ENCODE measurements around the gene MROH2A. TPM values are rescaled to one million over a fixed set of nuclear protein-coding genes. Genes with fewer than 3 reads are reported as not detected.

MROH2A gene
- total RNA-seq, 1 experiment from 2014 or later = not detected

DNA sequence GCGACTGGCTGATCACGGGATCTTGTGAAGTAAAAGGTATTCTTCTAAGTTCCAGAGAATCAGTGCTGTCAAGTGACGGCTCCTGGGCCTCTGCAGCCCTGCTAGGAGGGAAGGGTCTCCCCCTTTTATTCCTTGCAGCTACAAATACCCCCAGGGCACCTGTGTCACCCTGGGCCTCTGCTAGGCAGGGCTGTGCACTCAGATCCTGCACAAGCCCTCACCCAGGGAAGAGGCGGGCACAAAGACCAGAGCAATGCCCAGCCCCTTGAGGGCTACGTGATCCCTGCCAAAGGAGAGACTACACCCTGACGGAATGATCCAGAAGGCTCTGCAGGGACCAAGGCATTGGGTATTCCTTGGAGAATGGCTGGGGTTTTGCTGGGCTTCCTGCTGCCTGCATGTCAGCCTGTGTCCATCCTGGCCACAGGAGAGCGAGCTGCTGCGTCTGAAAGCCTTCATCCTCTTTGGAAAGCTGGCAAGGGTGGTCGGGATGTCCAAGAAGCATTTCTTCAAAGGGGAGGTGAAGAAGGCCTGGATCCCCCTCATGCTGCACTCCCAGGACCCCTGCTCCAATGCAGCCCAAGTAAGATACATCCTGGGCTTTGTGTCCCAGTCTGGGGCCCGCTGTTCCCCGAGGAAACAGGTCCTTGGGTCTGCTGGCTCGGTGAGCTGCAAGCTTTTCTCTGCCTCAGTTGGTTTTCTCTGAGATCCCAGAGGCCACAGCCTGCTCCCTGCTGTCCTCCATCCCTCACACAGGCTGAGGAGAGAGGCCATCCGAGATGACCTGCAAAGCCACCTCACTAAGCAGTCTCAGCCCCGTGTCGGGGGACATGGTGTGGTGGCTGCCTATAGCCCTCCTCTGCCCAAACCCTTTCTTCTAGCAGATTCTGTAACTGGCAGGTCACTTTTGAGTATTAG lies 51.3 kb downstream of the MROH2A start:
- no peak overlapping the region for H2AFZ ChIP-seq (ENCODE audit: low read depth, low read length, poor library complexity, severe bottlenecking)
- TF ChIP-seq SP1 (IDR thresholded peaks at IDR 0.05; ENCODE audit: low read depth) (no peak), TCF7L2 (IDR thresholded peaks at IDR 0.05; ENCODE audit: borderline replicate concordance, extremely low read depth, insufficient read depth, insufficient read length) (no peak), SIN3A (IDR thresholded peaks at IDR 0.05; ENCODE audit: low read depth) (no peak), POLR2A (IDR thresholded peaks at IDR 0.05; ENCODE audit: borderline replicate concordance, extremely low read depth, insufficient read depth, insufficient read length) (no peak), RAD21 (IDR thresholded peaks at IDR 0.05; ENCODE audit: low read depth) (no peak), JUND (IDR thresholded peaks at IDR 0.05) (no peak), CBX3 (IDR thresholded peaks at IDR 0.05; ENCODE audit: low read depth) (no peak), ZNF274 (IDR thresholded peaks at IDR 0.05; ENCODE audit: low read depth, low read length) (no peak), FOSL1 (IDR thresholded peaks at IDR 0.05; ENCODE audit: low read depth) (no peak), EZH2phosphoT487 (IDR thresholded peaks at IDR 0.05; ENCODE audit: borderline replicate concordance) (no peak), CEBPB (IDR thresholded peaks at IDR 0.05; ENCODE audit: low read depth) (no peak), EZH2 (IDR thresholded peaks at IDR 0.05) (no peak), ELF1 (IDR thresholded peaks at IDR 0.05; ENCODE audit: borderline replicate concordance, low read depth) (no peak), EGR1 (IDR thresholded peaks at IDR 0.05; ENCODE audit: low read depth) (no peak), ZFX (IDR thresholded peaks at IDR 0.05) (no peak)
- TF ChIP-seq, protein P1, sequence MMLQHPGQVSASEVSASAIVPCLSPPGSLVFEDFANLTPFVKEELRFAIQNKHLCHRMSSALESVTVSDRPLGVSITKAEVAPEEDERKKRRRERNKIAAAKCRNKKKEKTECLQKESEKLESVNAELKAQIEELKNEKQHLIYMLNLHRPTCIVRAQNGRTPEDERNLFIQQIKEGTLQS (IDR thresholded peaks at IDR 0.05) = no peak
- CTCF ChIA-PET = no interaction called here
- no peaks in the 10 kb centered on the region; a peak in 1 of 4 replicates for H3K36me3 ChIP-seq (ENCODE audit: control insufficient read depth in 1 of 2, insufficient read depth in 2 of 2, low read length in 2 of 2)
- no peaks in the 10 kb centered on the region for H3K9me3 ChIP-seq (ENCODE audit: control insufficient read depth in 1 of 2, insufficient read depth in 1 of 2, low read depth in 1 of 2, low read length in 2 of 2)
- no peak overlapping the region for H3K9ac ChIP-seq (ENCODE audit: low read length)
- no TSS peak for BruUV-seq (replicated peaks)
- no peaks in the 10 kb centered on the region for H3K27me3 ChIP-seq (ENCODE audit: insufficient read depth, low read length)
- H3K4me1 ChIP-seq (ENCODE audit: control insufficient read depth in 1 of 2, insufficient read depth in 2 of 2, low read length in 2 of 2) = no peaks in the 10 kb centered on the region
- RAD21 ChIA-PET (ENCODE audit: low non-redundant PET in 1 of 2, low total read pairs in 2 of 2, uncharacterized antibody in 2 of 2, unreplicated experiment in 2 of 2) = no interaction called here
- H4K20me1 ChIP-seq (ENCODE audit: insufficient read depth) = no peaks in the 10 kb centered on the region; the same call in 1 of the 2 replicates
- H3K4me3 ChIP-seq (replicated peaks in 1 of 2; ENCODE audit: low read depth in 1 of 2, low read length in 2 of 2) = no peak overlapping the region
- no peaks in the 10 kb centered on the region for H3K9me2 ChIP-seq (ENCODE audit: insufficient read depth)
- H3K79me2 ChIP-seq (ENCODE audit: insufficient read depth, low read length) = peaks cover 3% of the 10 kb centered on the region
- H3K27ac ChIP-seq (ENCODE audit: low read depth, low read length) = no peak overlapping the region
- intact Hi-C loops (cut with micrococcal nuclease) = loop anchor here (10.0 kb wide), 1 partner anchor 345 kb away; no protein-coding TSS in a partner anchor
- DNase-seq (ENCODE audit: low read depth, low spot score) (no peak), ATAC-seq (no peak)
- H3K4me2 ChIP-seq (ENCODE audit: low read length) = no peak overlapping the region
- POLR2A ChIA-PET = no interaction called here

Measured in HCT116 (cell line).